Choroid plexus epithelial cell (primary cell): Measurements from ENCODE around the gene LMBR1.
"Not testable (repeated sequence)": the region's sequence is repeated elsewhere in the genome, so short reads cannot be mapped to it uniquely, and the experiment has no call there.

Experiments used
- DNase-seq: peaks from one replicate; pipeline ENCODE4 v3.0.0-alpha.2; 2010; ENCODE audit warnings: low read depth
- H3K4me3 ChIP-seq: 2 replicates; pipeline ENCODE4 v1.5.1; 2011; ENCODE audit warnings: low read depth, mild to moderate bottlenecking, control low read depth, low read length, moderate library complexity
- CTCF ChIP-seq: conservative IDR thresholded peaks from 2 replicates; pipeline ENCODE4 v1.5.1; 2011; ENCODE audit warnings: low read depth, mild to moderate bottlenecking, control low read depth, inconsistent platforms, low read length, moderate library complexity

LMBR1 gene

GRCh38 chr7:156640949-156641485 lies 252.0 kb downstream of the LMBR1 start:
- no peak for TF ChIP-seq CTCF

GRCh38 chr7:156640257-156640948 lies 252.6 kb downstream of the LMBR1 start, which contains the start of gene RNF32:
TSS of gene RNF32 (plus strand) at chr7:156640774. CDS start at chr7:156643878, 3,104 bp downstream.
- peak within 1 kb of the TSS; percentile 83 for H3K4me3 ChIP-seq
- TF ChIP-seq CTCF: no peak
- DNase-seq: peak; percentile 93

More at GRCh38 chr7:156640949-156641485, 252.0 kb downstream of the LMBR1 start:
- peak overlapping the region; percentile 83 for H3K4me3 ChIP-seq
- DNase-seq: peak; percentile 32

- H3K4me3 ChIP-seq: peak overlapping the region; percentile 83
- peak; percentile 12 for DNase-seq
- no peak for TF ChIP-seq CTCF
Observed at GRCh38 chr7:156639426-156640256, 253.3 kb downstream of the LMBR1 start.

GRCh38 chr7:156638443-156639077 lies 254.4 kb downstream of the LMBR1 start:
- H3K4me3 ChIP-seq: no peak overlapping the region
- TF ChIP-seq CTCF: no peak
- no peak for DNase-seq

GRCh38 chr7:156637093-156637492 lies 255.9 kb downstream of the LMBR1 start:
- not testable (repeated sequence) for DNase-seq, H3K4me3 ChIP-seq

GRCh38 chr7:156635529-156636385 lies 257.2 kb downstream of the LMBR1 start:
- DNase-seq: no peak
- H3K4me3 ChIP-seq: no peak overlapping the region
- TF ChIP-seq CTCF: no peak
